ENCODE measurements around the gene USP9X. TPM values are rescaled to one million over a fixed set of nuclear protein-coding genes. Genes with fewer than 3 reads are reported as not detected.
A peak's percentile ranks its signal among the peaks of the same experiment; 100 is the strongest.

Gene USP9X
- total and polyA plus RNA-seq, 9 of the 15 experiments (the other 6 are each of a cell fraction or from before 2014, with no cell fraction given): 10.9 to 47.8 (median 29.5) TPM

DNA sequence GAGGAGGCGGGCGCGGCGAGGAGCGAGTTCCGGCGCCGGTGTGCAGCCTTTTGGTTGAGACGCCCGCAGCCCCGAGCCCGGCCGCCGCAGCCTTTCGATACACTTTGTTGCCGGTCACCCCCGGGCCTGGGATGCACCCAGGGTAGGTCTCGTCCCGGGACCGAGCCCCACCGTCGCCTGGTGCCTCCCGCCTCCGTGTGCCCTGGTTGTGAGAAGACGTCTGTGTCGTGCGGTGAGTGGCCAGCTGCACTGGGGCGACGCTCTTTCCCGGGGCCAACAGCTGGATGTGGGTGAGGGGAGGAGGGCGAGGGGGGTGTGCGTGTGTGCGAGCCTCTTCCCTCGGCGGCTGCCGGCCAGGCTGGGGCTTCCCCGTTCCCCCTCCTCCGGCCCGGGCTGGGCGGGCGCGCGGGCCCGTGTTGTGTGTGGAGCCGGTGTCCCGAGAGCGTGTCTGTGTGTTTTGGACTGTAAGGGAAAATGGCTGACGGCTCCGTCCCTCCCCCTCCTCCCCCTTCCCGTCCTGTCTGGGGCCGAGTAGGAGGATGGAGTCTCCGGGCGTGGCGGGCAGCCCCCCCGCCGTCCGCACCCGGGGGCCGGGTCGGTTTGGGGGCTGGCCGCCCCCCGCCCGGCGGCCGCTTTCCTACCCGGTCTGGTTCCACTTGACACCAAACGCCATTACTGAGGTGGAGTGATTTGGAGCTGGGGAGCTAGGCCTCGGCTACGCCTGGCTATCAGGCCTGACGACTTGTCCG lies 807 bp downstream of the USP9X start (continued):
- no peak for TF ChIP-seq ARID3B (CRISPR knock-in tag; IDR thresholded peaks at IDR 0.05; ENCODE audit: borderline replicate concordance)
- no peak for TF ChIP-seq CHD1 (IDR thresholded peaks at IDR 0.05; ENCODE audit: low read length)
- TF ChIP-seq VEZF1 (CRISPR knock-in tag; IDR thresholded peaks at IDR 0.05): peak; percentile 95
- no peak for TF ChIP-seq TCF7L2 (IDR thresholded peaks at IDR 0.05; ENCODE audit: low read depth, low read length)
- TF ChIP-seq IRF9 (tag; IDR thresholded peaks at IDR 0.05): no peak
- 0 out of 4 replicates have a peak, but pooled peaks of 1 of the 2 experiments have one; percentile 41 for TF ChIP-seq MAZ (CRISPR knock-in tag; conservative IDR thresholded peaks at IDR 0.05 in 1 of 2, IDR thresholded peaks at IDR 0.05 in 1 of 2)
- no peak; the same call in 1 of the 2 replicates for TF ChIP-seq ETS1 (conservative IDR thresholded peaks at IDR 0.05; ENCODE audit: control insufficient read depth, low read depth, low read length)
- no peak for TF ChIP-seq CC2D1A (IDR thresholded peaks at IDR 0.05)
- no peak for TF ChIP-seq ZNF518B (CRISPR knock-in tag; IDR thresholded peaks at IDR 0.05)
- TF ChIP-seq MEIS2 (IDR thresholded peaks at IDR 0.05; ENCODE audit: partially characterized antibody): no peak
- TF ChIP-seq NFYB (IDR thresholded peaks at IDR 0.05; ENCODE audit: extremely low read depth, insufficient read length): no peak
- TF ChIP-seq ATF7 (IDR thresholded peaks at IDR 0.05): peak; percentile 10; the same call in 1 of the 2 replicates
- TF ChIP-seq ZNF444 (CRISPR knock-in tag; IDR thresholded peaks at IDR 0.05): no peak
- no peak for TF ChIP-seq SNAPC5 (CRISPR knock-in tag; IDR thresholded peaks at IDR 0.05)
- TF ChIP-seq GTF2A2 (tag; IDR thresholded peaks at IDR 0.05): no peak
